PC-9 (cell line): ENCODE measurements around the gene NOA1.

ENCODE experiments used
- EZH2 ChIP-seq: fragments of 200-600 bp; sonication (generic); IDR thresholded peaks from 2 replicates; pipeline ENCODE4 v1.8.0; 2017; ENCODE audit warnings: antibody characterized with exemption, low read depth
- TF ChIP-seq, protein P1 (sequence below): fragments of 200-600 bp; sonication (generic); conservative IDR thresholded peaks from 2 replicates; pipeline ENCODE4 v1.6.1; 2017; ENCODE audit warnings: mixed run types, antibody characterized with exemption, mild to moderate bottlenecking, moderate library complexity

DNA sequence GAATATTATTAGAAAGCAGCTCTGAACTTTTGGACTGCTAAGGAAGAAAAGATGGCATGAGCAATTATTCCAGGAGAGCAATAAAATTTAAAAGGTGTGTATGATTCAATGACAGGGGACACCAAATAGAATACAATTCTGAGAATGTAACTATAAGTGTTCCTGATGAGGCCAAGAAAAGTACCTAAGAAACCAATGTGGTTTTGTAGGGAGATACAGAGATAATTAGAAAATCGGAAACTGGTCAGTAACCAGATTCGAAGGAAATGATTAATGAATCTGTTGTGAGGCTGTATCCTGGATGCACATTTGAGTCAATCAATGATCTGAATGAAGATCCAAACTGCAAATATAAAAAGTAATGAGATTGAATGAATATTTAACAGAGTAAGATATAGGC is 6.0 kb downstream of the NOA1 start:
- TF ChIP-seq, protein P1, sequence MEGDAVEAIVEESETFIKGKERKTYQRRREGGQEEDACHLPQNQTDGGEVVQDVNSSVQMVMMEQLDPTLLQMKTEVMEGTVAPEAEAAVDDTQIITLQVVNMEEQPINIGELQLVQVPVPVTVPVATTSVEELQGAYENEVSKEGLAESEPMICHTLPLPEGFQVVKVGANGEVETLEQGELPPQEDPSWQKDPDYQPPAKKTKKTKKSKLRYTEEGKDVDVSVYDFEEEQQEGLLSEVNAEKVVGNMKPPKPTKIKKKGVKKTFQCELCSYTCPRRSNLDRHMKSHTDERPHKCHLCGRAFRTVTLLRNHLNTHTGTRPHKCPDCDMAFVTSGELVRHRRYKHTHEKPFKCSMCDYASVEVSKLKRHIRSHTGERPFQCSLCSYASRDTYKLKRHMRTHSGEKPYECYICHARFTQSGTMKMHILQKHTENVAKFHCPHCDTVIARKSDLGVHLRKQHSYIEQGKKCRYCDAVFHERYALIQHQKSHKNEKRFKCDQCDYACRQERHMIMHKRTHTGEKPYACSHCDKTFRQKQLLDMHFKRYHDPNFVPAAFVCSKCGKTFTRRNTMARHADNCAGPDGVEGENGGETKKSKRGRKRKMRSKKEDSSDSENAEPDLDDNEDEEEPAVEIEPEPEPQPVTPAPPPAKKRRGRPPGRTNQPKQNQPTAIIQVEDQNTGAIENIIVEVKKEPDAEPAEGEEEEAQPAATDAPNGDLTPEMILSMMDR = no peak
- TF ChIP-seq EZH2 = no peak
